GM21723 (cell line): Measurements from ENCODE around the gene ATP6V1B1.

Source experiments
- ATAC-seq: cut with Tn5 transposase; IDR thresholded peaks from one replicate; pipeline ENCODE4 v1.9.1; 2021; ENCODE audit warnings: mild to moderate bottlenecking, moderate library complexity; ENCODE audit not compliant: unreplicated experiment

The ATP6V1B1 gene

GRCh38 chr2:70935468-70936164 is at the start of gene ATP6V1B1:
Gene ATP6V1B1, plus strand, starts transcription at chr2:70935900. Its CDS starts 55 bp downstream, at chr2:70935955.
- no peak for ATAC-seq

DNA sequence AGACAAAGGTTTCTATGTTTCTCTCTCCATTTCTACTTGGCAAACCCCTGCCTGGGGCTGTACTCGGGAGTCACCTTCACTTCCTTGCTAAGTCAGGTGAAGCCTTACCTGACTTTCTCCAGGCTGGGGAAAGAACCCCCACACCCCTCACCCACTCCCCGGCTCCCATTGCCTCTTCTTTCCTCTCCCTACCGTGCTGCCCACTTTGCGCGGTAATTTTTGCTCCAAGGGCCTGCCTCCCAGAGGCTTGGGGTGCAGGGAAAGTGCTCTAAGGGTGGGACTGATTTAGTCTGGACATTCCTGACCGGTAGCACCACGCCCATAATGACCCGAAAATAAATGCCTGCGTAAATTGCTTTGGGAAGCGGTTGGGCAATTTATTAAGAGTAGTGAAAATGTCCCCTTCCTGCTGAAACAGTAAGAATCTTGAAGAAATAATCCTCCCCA is 49.1 kb upstream of the ATP6V1B1 start:
- ATAC-seq, result no peak

- ATAC-seq, result no peak
Observed at GRCh38 chr2:70887208-70887549, 48.5 kb upstream of the ATP6V1B1 start.

DNA sequence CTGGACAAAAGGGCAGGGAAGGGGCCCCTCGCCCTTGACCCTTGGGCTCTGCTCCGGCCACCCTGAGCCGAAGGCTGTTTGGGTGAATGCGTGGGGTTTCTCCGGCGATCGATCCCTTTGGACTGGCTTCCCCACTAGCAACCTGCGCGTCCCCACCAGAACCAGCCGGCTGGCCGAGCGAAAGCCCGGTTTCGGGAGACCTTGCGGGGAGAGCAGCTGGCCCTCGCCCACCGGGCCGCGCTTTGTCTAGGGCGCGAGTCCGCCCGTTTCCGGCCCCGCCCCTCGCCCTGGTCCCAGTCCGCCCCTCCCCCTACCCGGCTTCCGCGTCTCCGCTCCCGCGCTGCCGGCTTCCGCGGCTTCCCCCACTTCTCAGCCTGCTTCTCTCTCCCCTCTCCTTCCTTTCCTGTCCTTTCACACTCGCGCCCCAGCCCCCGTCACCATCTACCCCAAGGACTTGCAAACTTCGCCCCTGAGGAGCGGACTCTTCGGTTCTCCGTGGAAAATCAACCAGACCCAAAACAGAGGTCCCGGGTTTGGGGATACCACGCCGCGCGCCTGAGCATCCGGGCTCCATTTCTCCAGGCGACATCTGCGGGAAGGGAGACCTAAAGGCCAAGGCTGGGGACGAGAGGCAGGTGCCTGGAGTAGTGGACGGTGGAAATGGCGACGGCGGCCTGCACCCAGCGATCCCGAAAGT is 48.0 kb upstream of the ATP6V1B1 start:
- ATAC-seq, result no peak

DNA sequence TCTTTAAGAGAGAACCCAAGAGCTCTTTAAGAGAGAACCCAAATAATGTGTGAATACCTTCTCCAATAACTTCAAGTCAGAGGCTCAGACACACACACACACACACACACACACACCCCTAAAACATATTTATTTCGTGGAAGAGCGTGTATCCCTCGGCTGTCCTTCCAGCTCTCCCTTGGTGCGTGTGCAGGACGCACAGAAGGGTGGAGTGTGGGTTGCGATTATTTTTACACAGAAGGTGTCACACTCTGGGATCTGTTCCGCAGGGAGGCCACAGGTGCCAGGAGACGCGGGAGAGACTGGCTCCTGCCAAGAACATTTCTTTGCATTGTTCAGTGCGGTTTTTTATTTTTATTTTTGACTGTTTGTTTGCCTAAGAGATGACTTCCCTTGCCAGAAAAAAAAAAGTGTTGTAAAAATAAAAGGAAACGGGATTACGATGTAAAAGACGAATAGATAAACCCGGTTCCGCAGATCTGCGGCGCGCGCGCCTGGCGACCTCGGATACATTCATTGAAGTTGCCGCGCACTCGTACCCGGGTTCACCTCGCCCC is 47.3 kb upstream of the ATP6V1B1 start:
- ATAC-seq, result no peak

DNA sequence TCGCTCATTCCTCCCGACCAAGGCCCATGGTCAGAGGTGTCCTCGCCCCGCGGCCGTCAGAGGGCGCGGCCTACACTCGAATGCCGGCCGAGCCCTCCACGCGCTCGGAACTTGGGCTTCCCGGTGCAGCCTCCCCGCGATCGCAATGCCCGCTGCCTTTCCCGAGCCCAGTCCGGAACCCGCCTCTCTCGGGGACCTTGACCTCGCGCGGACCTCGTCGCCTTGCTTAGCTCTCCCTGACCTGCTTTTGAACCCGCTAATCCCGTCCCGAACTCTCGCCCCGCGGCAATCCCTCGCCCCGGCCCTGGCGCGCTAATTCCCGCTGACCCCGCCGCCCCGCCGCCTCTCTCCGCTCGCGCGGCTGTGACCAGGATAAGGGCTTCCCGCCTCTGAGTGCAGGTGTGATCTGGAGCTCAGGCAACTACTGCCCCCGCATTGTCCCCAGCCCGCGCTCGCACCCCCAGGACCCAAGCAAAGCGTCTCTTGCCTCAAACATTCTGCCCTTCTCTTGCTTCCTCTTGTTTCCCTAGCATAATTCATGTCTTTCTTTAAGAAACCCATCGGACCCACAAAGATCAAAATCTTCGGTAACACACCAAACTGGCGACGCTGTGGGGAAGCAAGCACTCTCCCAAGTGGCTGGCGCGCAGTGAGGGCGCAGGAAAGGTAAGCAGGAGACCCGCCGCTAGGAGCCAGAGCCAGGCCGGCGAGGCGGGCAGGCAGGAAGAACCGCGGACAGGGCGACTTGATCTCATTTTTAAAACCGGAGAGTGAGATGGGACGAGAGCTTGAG is 46.6 kb upstream of the ATP6V1B1 start:
- no peak for ATAC-seq

GRCh38 chr2:70889716-70890037 is 46.0 kb upstream of the ATP6V1B1 start:
- ATAC-seq, result no peak

GRCh38 chr2:70890469-70891065 is 45.1 kb upstream of the ATP6V1B1 start:
- no peak for ATAC-seq

- no peak for ATAC-seq
Observed at GRCh38 chr2:70891572-70892357, 43.9 kb upstream of the ATP6V1B1 start.

GRCh38 chr2:70892750-70893149 is 43.0 kb upstream of the ATP6V1B1 start:
- ATAC-seq, result no peak

GRCh38 chr2:70893186-70893585 is 42.5 kb upstream of the ATP6V1B1 start:
- no peak for ATAC-seq

GRCh38 chr2:70894765-70895164 is 40.9 kb upstream of the ATP6V1B1 start:
- ATAC-seq, result no peak

GRCh38 chr2:70895249-70895648 is 40.5 kb upstream of the ATP6V1B1 start:
- no peak for ATAC-seq

DNA sequence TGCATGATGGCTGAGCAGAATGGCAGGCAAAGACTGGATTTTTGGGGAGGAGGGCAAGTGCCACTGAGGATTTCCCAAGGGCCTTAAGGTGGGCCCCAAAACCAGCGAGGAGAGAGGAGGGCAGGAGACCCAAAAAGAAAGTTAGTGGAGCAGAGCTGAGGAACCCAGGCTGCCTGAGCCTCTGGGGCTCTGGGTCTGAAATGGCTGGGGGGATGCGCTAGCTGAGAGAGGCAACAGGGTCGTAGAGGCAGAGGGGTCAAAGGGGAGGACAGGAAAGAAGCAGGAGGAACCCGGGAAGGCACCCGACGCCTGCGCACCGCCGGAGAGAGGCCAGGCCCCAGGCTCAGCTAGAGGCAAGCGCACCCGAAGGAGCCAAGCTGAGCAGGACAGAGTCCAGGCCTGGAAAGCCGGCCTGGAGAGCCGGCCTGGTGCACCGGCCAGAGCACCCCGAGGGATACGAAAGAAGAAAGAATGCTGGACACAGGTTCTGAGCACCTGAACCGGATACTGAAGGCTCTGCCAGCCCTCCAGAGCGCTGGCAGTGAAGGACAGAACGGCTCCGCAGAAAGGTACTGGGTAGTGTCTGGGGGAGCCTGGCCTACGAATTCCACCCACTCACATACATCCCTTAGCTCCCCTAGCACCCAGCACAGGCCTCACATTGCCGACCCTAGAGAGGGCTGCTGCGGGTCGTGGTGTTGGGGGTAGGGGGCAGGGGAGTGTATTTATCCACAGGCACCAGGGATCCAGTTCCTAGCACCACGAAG is 39.5 kb upstream of the ATP6V1B1 start:
- ATAC-seq, result no peak

DNA sequence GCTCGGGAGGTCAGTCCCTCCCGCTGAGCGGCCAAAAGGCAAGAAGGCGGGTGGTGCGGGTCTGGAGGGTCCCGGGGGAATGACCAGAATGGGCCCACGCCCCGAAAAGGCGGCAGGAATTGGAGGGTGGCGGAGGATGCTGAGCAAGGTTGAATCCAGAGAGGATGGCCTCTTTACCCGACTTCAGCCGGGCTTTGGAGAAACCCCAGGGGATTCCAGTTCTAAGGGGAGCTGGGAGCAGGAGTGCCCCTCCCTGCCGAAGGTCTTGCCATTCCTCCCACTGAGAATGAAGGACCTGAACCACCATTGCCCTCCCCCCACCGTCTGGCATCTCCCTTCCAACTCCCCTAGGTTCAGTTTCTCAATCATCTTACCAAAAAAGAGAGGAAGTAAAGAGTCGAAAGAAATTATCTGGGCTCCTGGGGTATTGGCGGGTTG is 38.9 kb upstream of the ATP6V1B1 start:
- no peak for ATAC-seq

- ATAC-seq, result no peak
Observed at GRCh38 chr2:70897203-70897976, 38.3 kb upstream of the ATP6V1B1 start.

DNA sequence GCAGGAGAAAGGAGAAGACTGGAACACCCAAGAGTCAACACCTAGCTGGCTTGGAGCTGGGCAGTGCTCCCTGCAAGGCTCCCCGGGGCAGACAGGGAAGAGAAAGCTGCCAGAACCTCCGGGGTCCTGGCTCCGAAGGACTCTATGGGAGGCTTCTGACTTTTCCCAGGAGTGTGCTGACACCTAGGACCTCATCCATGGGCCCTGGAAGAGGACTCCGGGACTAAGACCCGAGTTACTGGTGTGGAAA is 37.8 kb upstream of the ATP6V1B1 start:
- ATAC-seq, result no peak

GRCh38 chr2:70898363-70899240 is 37.1 kb upstream of the ATP6V1B1 start:
- no peak for ATAC-seq
